GM12878 (cell line): ENCODE results near the gene DMXL2. TPM values are rescaled to one million over a fixed set of nuclear protein-coding genes. Genes with fewer than 3 reads are reported as not detected.

Experiments
- ATAC-seq: fragments of 200-7000 bp; cut with Tn5 transposase; 3 replicates; pipeline ENCODE4 v1.9.1; 2020; ENCODE audit warnings: mild to moderate bottlenecking, moderate library complexity
- BruUV-seq: library from RNA; stranded (reverse); fragments of 400-500 nt; replicated peaks from 2 replicates; lab custom pipeline; 2021; lab: Mats Ljungman, UMichigan
- CTCF ChIA-PET: fragments of 300-600 bp; sonication (Branson Sonifier 250); formaldehyde crosslinking; extraction: SDS; loops from one replicate; lab custom pipeline; 2021; ENCODE audit warnings: inconsistent platforms; lab: Yijun Ruan, JAX
- POLR2A ChIA-PET: fragments of 350-600 bp; formaldehyde crosslinking; extraction: SDS; loops from one replicate; lab custom pipeline; 2021; ENCODE audit warnings: inconsistent platforms; lab: Charles Lee
- RAD21 ChIA-PET: fragments of 300-600 bp; sonication (Branson Sonifier 250); formaldehyde crosslinking; loops from one replicate; lab custom pipeline; 2023; ENCODE audit warnings: antibody characterized with exemption; ENCODE audit not compliant: unreplicated experiment; lab: Charles Lee
- SMC1A ChIA-PET: fragments of 300-600 bp; sonication (Branson Sonifier 250); formaldehyde crosslinking; loops from one replicate; lab custom pipeline; 2023; ENCODE audit not compliant: unreplicated experiment, uncharacterized antibody; lab: Charles Lee
- DNase-seq: peaks from one replicate; pipeline ENCODE4 v3.0.0-alpha.2; 2011; ENCODE audit warnings: low read depth, low spot score
- FAIRE-seq: peaks from 3 replicates; lab custom pipeline; 2011; peaks lifted over from hg19 to GRCh38; lab: Jason Lieb, UNC
- H2AFZ ChIP-seq: 2 replicates; pipeline ENCODE4 v1.6.0; 2011; ENCODE audit warnings: low read depth, low read length, control low read depth; ENCODE audit not compliant: control insufficient read depth
- H3K27ac ChIP-seq: 2 replicates; pipeline ENCODE4 v1.5.1; 2011; ENCODE audit warnings: control low read depth; ENCODE audit not compliant: control insufficient read depth, insufficient read depth
- H3K27me3 ChIP-seq, 2 experiments: replicated peaks in 1 of 2; 2 replicates each; pipeline versions ENCODE4 v1.6.0 to v1.6.1; 2011; ENCODE audit warnings: low read length in 1 of 2; ENCODE audit not compliant: control insufficient read depth in 2 of 2, insufficient read depth in 2 of 2
- H3K36me3 ChIP-seq, 2 experiments: 2 replicates each; pipeline ENCODE4 v1.5.1; 2011; ENCODE audit warnings: low read length in 1 of 2; ENCODE audit not compliant: control insufficient read depth in 2 of 2, insufficient read depth in 2 of 2
- H3K4me1 ChIP-seq: 2 replicates; pipeline ENCODE4 v1.6.1; 2011; ENCODE audit warnings: mild to moderate bottlenecking, low read length, moderate library complexity, mixed read lengths; ENCODE audit not compliant: control insufficient read depth, insufficient read depth
- H3K4me2 ChIP-seq: 2 replicates; pipeline ENCODE4 v1.6.0; 2011; ENCODE audit warnings: control low read depth; ENCODE audit not compliant: control insufficient read depth, insufficient read depth
- H3K4me3 ChIP-seq: fragments of 200-600 bp; sonication (generic); 2 replicates; pipeline ENCODE4 v1.5.1; 2016
- H3K79me2 ChIP-seq: 2 replicates; pipeline ENCODE4 v1.6.0; 2011; ENCODE audit warnings: low read length; ENCODE audit not compliant: control insufficient read depth, insufficient read depth
- H3K9ac ChIP-seq: 2 replicates; pipeline ENCODE4 v1.8.0; 2011; ENCODE audit warnings: low read length, control low read depth, mixed read lengths; ENCODE audit not compliant: control insufficient read depth, insufficient read depth
- H3K9me3 ChIP-seq: replicated peaks from 3 replicates; pipeline ENCODE4 v1.5.1; 2011; ENCODE audit warnings: mild to moderate bottlenecking, low read length; ENCODE audit not compliant: control insufficient read depth, insufficient read depth
- H4K20me1 ChIP-seq: 2 replicates; pipeline ENCODE4 v1.6.0; 2011; ENCODE audit not compliant: control insufficient read depth, insufficient read depth
- ATF7 ChIP-seq: fragments of 450-650 bp; IDR thresholded peaks from 2 replicates; pipeline ENCODE4 v1.6.1; 2016; ENCODE audit warnings: low read depth, mild to moderate bottlenecking
- CUX1 ChIP-seq: IDR thresholded peaks from 2 replicates; pipeline ENCODE4 v1.6.1; 2012; ENCODE audit warnings: improper control_type of control experiment, low read depth, low read length; ENCODE audit not compliant: insufficient replicate concordance
- HCFC1 ChIP-seq: fragments of 150-350 bp; IDR thresholded peaks from 2 replicates; pipeline ENCODE4 v1.6.1; 2014; ENCODE audit warnings: low read length
- MXI1 ChIP-seq: fragments of 150-350 bp; IDR thresholded peaks from 2 replicates; pipeline ENCODE4 v1.6.1; 2011; ENCODE audit warnings: low read depth, mild to moderate bottlenecking, inconsistent platforms, low read length, improper control_type of control experiment
- PKNOX1 ChIP-seq: fragments of 450-650 bp; IDR thresholded peaks from 2 replicates; pipeline ENCODE4 v1.6.1; 2016; ENCODE audit warnings: mild to moderate bottlenecking
- POLR2A ChIP-seq: IDR thresholded peaks from 2 replicates; pipeline ENCODE4 v1.6.1; 2011; ENCODE audit warnings: low read depth, mild to moderate bottlenecking, low read length
- POLR2AphosphoS5 ChIP-seq: IDR thresholded peaks from 2 replicates; pipeline ENCODE4 v1.6.1; 2011; ENCODE audit warnings: mild to moderate bottlenecking, low read length, inconsistent platforms
- PRDM15 ChIP-seq: fragments of 450-650 bp; formaldehyde crosslinking; IDR thresholded peaks from 2 replicates; pipeline ENCODE4 v1.4.0; 2020; ENCODE audit warnings: mild to moderate bottlenecking, moderate library complexity
- RELB ChIP-seq: fragments of 450-650 bp; IDR thresholded peaks from 2 replicates; pipeline ENCODE4 v1.6.1; 2017; ENCODE audit warnings: low read depth, mild to moderate bottlenecking, moderate library complexity
- TCF7 ChIP-seq: IDR thresholded peaks from 2 replicates; pipeline ENCODE4 v1.6.1; 2014; ENCODE audit warnings: antibody characterized with exemption, borderline replicate concordance
- ZNF622 ChIP-seq: fragments of 450-650 bp; IDR thresholded peaks from 2 replicates; pipeline ENCODE4 v1.6.1; 2017; ENCODE audit warnings: mild to moderate bottlenecking, inconsistent platforms
- in situ Hi-C: fragments of 300-500 bp; cut with MboI; formaldehyde crosslinking; loops from 9 replicates; pipeline ENCODE4 v1.14.3; 2018; ENCODE audit warnings: mixed read lengths
- intact Hi-C: fragments of 100-400 bp; cut with micrococcal nuclease; formaldehyde crosslinking; loops from one replicate; pipeline ENCODE4 v1.14.2; 2022; ENCODE audit not compliant: unreplicated experiment
- polyA plus RNA-seq, 11 experiments: library from polyadenylated mRNA; depleted of rRNA in 4 of 11; unstranded in 6 of 11; stranded (reverse) in 5 of 11; fragments of >200 nt; fragmentation: Nextera tagmentation in 4 of 11; fragmentation: Illumina TruSeq in 1 of 11; extraction: Ambion mirVana in 4 of 11; extraction: Trizol in 1 of 11; gene quantifications; 1 replicate in 1 of 11; 2 replicates in 10 of 11; pipeline versions ENCODE4 v1.2.1 to v1.2.3, GENCODE V29; 2011 to 2016; ENCODE audit warnings: inconsistent platforms in 2 of 11, missing spikeins in 2 of 11, low read depth in 1 of 11
- total RNA-seq, 4 experiments: library from RNA; depleted of rRNA in 3 of 4; stranded (reverse); fragments of >200 nt in 3 of 4; fragmentation: Illumina TruSeq in 1 of 4; extraction: Trizol in 1 of 4; gene quantifications; 2 replicates each; pipeline versions ENCODE4 v1.2.1 to v1.2.3, GENCODE V29; 2013 to 2021

Gene DMXL2
- total and polyA plus RNA-seq, 10 of the 15 experiments (the other 5 are each of a cell fraction or from before 2014, with no cell fraction given), result 8.5 to 32.1 (median 22.0) TPM

- Histone ChIP-seq H3K36me3 (no peaks in the 10 kb centered on the region), H3K4me2 (no peak overlapping the region), H4K20me1 (no peaks in the 10 kb centered on the region), H3K9ac (no peak overlapping the region), H2AFZ (no peak overlapping the region), H3K4me3 (no peak overlapping the region), H3K27me3 (no peaks in the 10 kb centered on the region), H3K9me3 (no peaks in the 10 kb centered on the region), H3K79me2 (no peaks in the 10 kb centered on the region), H3K27ac (no peak overlapping the region), H3K4me1 (no peaks in the 10 kb centered on the region)
- in situ Hi-C loops, result no loop called here
- FAIRE-seq (no peak), ATAC-seq (no peak), DNase-seq (no peak)
- ChIA-PET SMC1A (interaction anchor here (0.8 to 1.7 kb wide), 9 partner anchors 18 to 340 kb away, joined by 3 to 7 read pairs (median 4); no protein-coding TSS in a partner anchor), POLR2A (no interaction called here), CTCF (interaction anchor here (0.6 to 2.2 kb wide), 6 partner anchors 8 to 340 kb away, joined by 3 to 7 read pairs (median 4); no protein-coding TSS in a partner anchor), RAD21 (interaction anchor here (1.1 kb wide), 1 partner anchor 273 kb away, joined by 3 read pairs; no protein-coding TSS in a partner anchor)
- TF ChIP-seq ZNF622, result no peak
- no peak for TF ChIP-seq POLR2A
- no peak for TF ChIP-seq TCF7
- TF ChIP-seq CUX1, result no peak
- no peak for TF ChIP-seq RELB
- no peak for TF ChIP-seq PKNOX1
- no peak for TF ChIP-seq ATF7
- TF ChIP-seq MXI1, result no peak
- TF ChIP-seq HCFC1, result no peak
- no peak for TF ChIP-seq PRDM15 (CRISPR knock-in tag)
- no peak for TF ChIP-seq POLR2AphosphoS5
- intact Hi-C loops, result no loop called here
- BruUV-seq, result no TSS peak
Measured at GRCh38 chr15:51503003-51503402, 119.6 kb downstream of the DMXL2 start.
